Inflammatory macrophage treated with lipopolysaccharide for 4 hours (primary cell): ENCODE data around the gene CYS1.
"Not testable (repeated sequence)": the region's sequence is repeated elsewhere in the genome, so short reads cannot be mapped to it uniquely, and the experiment has no call there.

Source experiments
- DNase-seq: peaks from one replicate; pipeline ENCODE4 v3.0.0-alpha.2; 2020

Gene CYS1

DNA sequence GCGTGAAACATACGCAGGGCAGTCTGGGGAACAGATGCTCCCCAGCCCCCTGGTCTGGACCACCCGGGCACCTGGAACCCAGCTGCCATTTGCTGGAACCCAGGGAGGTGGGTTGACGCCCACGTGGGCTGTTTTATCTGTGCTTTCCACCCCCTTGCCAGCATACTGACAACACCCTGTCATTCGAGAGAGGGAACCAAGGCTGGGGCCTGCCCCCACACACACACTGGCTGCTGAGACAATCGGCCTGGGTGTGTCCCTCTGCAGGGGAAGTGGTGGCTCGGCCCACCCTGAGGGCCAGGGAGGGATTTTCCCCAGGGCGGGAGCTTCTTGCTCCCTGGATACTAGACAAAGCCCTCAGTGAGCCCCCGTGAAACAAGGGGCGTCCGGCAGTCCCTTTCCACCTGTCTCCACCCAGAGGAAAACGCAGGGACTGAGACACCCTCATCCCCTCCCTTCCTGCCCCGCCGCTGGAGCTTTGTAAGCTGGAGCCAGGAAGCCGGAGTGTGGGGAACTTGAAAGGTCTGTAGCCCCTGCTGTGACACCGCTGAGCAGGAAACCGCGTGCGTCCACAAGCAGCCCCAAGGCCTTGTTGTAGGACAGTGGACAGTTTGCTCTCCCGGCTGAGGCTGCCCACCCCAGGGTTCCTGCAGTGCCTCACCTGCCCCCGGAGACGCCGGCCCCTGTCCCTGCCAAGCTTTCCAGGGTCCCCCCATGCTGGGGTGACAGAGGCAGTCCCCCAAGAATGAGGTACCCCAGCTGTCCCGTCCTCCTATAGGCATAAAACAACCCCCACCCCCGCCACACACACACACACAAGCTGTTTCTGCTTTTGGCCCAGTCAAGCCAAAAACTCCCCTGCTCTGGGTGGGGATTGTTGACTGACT is 51.0 kb downstream of the CYS1 start:
- DNase-seq = peak; percentile 96

- DNase-seq = peak; percentile 54
Measured at GRCh38 chr2:10028407-10028987, 51.7 kb downstream of the CYS1 start.

DNA sequence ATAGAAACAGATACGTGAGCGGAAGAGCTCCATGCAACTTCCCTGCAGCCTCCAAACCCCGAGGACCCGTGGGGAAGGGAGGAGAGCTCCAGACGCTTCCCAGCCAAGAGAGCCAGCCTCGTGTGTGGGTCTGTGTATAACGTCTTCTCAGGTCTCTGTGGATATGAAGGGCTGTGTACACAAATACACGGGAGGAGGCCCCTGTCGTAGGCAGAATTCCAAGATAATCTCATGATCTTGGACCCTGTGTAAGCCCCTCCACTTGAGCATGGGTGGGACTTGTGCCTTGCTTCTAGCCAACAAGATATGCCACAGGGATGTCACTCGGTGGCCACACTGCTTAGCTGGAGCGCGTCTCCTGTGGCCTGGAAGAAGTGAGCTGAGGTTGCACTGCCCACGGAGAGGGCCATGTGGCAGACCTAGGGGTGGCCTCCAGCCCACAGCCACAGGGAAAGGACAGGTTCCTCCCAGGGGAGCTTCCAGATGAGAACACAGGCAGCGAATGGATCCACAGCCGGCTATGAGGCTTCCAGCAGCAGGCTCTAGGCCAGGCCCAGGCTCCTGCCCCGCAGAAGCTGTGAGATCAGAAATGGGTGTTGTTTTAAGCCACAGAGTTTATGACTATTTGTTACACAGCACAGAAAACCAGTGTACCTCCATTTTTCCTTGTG is 52.4 kb downstream of the CYS1 start:
- DNase-seq = no peak

GRCh38 chr2:10026940-10027569 is 53.2 kb downstream of the CYS1 start:
- DNase-seq = no peak

- no peak for DNase-seq
Measured at GRCh38 chr2:10022966-10023662, 57.1 kb downstream of the CYS1 start.

- peak; percentile 32 for DNase-seq
Measured at GRCh38 chr2:10022445-10022844, 57.8 kb downstream of the CYS1 start.

DNA sequence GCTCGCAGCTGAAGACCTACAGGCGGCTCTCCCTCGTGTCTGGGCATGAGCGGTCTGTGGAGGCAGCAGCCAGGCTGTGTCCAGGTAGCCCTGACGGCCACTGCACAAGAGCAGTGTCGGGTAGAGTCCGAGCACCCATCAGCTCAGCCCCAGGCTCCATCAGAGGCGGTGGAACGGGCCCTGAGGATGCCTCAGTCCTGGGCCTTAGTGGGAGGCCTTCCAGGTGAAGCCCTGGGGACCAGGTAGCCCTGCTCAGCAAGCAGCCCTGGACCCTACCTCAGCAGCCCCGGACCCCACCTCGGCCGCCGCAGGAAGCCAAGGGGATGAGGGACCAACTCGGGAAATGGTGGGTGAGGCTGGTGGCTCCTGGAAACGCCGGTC is 58.2 kb downstream of the CYS1 start:
- DNase-seq = no peak

GRCh38 chr2:10019602-10020400 is 60.4 kb downstream of the CYS1 start:
- peak; percentile 53 for DNase-seq

- peak; percentile 50 for DNase-seq
Measured at GRCh38 chr2:10019174-10019573, 61.0 kb downstream of the CYS1 start.

GRCh38 chr2:10017313-10017941 is 62.8 kb downstream of the CYS1 start:
- DNase-seq = no peak

GRCh38 chr2:10016802-10017258 is 63.4 kb downstream of the CYS1 start:
- DNase-seq = no peak

GRCh38 chr2:10016001-10016801 is 64.0 kb downstream of the CYS1 start:
- no peak for DNase-seq

GRCh38 chr2:10015376-10015989 is 64.7 kb downstream of the CYS1 start:
- not testable (repeated sequence) for DNase-seq

DNA sequence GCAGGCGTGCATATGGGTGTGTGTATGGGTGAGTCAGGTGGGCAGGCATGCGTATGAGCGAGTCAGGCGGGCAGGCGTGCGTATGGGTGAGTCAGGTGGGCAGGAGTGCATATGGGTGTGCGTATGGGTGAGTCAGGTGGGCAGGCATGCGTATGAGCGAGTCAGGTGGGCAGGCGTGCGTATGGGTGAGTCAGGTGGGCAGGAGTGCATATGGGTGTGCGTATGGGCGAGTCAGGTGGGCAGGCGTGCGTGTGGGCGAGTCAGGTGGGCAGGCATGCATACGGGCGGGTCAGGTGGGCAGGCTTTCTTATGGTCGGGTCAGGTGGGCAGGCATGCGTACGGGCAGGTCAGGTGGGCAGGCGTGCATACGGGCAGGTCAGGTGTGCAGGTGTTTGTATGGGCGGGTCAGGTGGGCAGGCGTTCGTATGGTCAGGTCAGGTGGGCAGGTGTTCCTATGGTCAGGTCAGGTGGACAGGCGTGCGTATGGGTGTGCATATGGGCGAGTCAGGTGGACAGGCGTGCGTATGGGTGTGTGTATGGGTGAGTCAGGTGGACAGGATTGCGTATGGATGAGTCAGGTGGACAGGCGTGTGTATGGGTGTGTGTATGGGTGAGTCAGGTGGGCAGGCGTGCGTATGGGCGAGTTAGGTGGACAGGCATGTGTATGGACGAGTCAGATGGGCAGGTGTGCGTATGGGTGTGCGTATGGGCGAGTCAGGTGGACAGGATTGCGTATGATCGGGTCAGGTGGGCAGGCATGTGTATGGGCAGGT is 65.6 kb downstream of the CYS1 start:
- DNase-seq = no peak

DNA sequence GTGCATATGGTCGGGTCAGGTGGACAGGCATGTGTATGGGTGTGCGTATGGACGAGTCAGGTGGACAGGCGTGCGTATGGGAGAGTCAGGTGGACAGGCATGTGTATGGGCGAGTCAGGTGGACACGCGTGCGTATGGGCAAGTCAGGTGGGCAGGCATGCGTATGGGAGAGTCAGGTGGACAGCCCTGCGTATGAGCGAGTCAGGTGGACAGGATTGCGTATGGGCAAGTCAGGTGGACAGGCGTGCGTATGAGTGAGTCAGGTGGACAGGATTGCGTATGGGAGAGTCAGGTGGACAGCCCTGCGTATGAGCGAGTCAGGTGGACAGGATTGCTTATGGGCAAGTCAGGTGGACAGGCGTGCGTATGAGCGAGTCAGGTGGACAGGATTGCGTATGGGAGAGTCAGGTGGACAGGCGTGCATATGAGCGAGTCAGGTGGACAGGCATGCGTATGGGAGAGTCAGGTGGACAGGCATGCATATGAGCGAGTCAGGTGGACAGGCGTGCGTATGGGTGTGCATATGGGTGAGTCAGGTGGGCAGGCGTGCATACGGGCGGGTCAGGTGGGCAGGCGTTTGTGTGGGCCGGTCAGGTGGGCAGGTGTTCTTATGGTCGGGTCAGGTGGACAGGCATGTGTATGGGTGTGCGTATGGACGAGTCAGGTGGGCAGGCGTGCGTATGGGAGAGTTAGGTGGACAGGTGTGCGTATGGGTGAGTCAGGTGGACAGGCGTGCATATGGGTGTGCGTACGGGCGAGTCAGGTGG is 66.4 kb downstream of the CYS1 start:
- DNase-seq = not testable (repeated sequence)

GRCh38 chr2:10012963-10013461 is 67.2 kb downstream of the CYS1 start:
- no peak for DNase-seq

DNA sequence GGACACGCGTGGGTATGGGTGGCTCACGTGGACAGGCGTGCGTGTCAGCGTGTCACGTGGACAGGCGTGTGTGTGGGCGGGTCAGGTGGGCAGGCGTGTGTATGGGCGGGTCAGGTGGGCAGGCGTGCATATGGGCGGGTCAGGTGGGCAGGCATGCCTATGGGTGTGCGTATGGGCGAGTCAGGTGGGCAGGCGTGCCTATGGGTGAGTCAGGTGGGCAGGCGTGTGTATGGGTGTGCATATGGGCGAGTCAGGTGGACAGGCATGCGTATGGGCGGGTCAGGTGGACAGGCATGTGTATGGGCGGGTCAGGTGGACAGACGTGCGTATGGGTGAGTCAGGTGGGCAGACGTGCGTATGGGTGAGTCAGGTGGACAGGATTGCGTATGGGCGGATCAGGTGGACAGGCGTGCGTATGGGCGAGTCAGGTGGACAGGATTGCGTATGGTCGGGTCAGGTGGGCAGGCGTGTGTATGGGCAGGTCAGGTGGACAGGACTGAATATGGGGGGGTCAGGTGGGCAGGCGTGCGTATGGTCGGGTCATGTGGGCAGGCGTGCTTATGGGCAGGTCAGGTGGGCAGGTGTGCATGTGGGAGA is 67.7 kb downstream of the CYS1 start:
- not testable (repeated sequence) for DNase-seq
